COLO668 (cell line): Measurements from ENCODE around the gene MAGI1.

Experiments used
- DNase-seq: peaks from one replicate; lab custom pipeline; 2025; ENCODE audit not compliant: unreplicated experiment; lab: John Stamatoyannopoulos, UW

MAGI1 gene

DNA sequence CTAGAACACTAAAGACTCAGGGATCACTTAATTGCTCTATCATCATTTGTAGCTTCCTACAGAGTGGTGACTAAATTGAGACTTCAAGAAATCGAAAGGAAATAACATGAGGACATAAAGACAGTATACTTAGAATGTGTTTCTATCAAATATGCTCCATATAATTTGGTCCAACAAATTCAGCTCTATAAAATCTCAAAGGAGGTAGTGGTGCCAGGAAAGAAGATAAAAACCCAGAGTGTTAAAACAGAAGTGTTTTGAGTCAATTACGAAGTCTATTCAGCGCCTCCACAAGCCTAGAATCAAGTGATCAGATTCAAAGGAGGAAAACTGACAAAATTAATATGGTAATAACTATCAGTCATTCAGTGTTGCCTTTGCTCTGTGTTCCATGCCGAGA, 22.9 kb downstream of the MAGI1 start:
- no peak for DNase-seq

DNA sequence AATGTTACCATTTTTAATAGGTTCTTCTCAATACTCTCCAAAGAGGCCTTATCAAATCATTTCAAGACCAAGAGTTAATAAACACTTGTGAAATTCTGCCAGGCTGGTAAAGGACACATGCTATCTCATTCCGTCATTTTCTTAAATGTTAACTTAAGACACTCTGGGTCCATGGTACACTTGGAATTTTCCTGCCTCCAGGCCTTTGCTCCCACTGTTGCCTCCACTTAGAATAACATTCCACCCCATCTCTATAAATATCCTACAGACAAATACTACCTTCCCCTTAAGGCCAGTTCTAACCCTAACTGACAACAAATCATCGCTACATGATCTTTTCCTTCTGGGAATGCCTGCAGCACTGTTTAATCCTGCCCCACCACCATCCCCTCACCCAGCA, 24.1 kb downstream of the MAGI1 start:
- no peak for DNase-seq

DNA sequence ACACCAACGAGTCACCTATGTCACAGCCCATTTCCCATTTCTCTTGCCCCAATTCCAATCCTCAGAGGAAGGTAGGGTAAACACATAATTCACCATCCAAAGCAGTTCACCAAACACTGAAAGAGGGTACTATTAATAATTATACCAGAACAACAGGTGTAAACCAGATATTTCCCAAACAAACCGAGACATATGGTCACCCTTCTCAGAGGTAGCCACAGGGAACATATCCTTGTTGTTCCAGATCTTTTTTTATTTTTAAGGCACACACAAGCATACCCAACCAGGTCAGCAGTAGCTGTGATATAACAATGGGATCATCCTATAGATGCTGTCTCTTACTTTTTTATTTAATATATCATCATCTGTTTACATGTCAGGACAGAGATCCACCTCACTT, 24.7 kb downstream of the MAGI1 start:
- no peak for DNase-seq

DNA sequence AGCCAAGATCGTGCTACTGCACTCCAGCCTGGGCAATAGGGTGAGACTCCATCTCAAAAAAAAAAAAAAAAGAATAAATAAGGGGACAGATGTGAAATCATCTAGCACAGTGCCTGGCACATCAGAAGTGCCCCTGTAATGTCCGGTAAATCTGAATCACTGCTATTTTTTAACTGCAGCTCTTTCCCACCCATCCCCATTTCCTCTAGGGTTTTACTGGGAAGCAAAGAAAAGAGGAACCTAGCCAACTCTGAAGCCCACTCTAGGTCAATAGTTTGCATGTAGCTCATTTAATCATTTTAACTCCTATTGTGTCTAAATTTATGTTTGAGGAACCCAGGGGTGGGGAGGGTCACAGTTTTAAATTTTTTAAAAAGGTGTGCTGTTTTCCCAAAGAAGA, 26.0 kb downstream of the MAGI1 start:
- DNase-seq: no peak

DNA sequence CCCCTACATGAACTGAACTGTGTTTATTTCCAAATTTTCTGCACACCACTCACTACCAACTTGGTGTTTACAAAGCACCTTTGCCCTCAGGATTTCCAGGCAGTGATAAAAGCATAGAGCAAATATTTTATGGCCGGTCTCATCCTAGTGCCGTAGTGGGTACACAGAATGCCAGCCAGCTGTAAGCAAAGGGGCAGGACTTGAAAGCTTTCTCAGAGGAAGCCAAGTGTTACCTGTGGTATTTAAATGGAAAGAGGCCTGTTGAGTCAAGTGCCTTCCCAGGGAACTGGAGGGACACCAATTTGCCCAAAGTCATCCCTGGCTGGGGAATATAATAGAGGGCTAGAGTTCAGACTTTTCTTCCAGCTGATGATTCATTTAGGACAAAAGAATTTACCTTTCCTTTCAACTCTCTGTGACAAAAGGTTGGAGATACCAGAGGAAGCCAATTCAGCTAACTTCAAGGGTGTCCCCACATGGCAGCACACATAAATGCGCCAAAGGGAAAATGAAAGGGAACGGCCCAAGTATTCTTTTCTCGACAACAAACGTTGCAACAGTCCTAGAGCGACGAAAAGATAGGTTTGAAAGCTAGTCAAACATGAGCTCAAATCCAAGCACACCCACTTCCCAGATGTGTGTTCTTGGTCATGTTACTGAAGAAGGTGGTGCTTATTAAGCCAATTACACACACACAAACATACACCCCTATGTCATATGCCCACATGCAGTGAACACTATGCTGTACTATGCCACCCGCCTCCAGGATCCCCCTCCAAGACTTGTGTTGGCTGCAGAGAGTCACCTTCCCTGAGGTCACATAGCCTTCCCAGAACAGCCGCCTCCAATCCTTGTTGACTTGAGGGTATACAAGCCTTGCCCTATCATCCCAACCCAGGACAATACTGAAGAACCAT, 27.7 kb downstream of the MAGI1 start:
- peak; percentile 10 for DNase-seq

DNA sequence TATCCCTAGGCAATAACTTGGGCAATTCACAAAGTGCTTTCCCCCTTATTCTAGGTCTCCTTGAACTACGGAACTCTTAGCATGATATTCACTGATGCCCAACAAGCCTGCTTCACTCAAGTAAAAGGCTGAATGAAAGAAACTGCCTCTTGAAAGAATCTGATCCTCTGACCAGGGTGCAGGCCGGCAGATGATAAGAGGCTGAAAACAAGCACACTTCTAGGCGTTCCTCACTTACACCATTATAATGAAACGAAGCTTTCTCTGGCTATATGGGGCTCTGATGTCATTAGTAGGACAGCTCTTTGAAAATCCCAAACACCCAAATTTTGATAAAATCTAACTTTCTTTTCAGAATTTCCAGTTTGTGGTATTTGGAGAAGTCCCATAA, 28.4 kb downstream of the MAGI1 start:
- DNase-seq: no peak

DNA sequence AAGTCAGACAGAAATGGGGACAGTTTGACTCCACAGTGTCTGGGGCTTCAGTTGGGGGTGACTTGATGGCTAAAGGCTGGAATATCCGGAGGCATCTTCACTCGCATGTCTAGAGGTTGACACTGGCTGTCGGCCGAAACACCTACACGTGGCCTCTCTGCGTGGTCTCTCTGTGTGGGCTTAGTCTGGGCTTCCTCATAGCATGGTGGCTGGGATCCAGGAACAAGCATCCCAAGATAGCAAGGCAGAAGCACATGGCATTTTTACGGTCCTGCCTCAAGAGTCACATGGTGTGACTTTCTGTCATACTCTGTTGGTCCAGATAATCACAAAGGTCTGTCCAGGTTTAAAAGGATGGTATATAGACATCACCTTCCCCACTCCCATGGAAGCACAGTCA, 34.5 kb downstream of the MAGI1 start:
- no peak for DNase-seq

DNA sequence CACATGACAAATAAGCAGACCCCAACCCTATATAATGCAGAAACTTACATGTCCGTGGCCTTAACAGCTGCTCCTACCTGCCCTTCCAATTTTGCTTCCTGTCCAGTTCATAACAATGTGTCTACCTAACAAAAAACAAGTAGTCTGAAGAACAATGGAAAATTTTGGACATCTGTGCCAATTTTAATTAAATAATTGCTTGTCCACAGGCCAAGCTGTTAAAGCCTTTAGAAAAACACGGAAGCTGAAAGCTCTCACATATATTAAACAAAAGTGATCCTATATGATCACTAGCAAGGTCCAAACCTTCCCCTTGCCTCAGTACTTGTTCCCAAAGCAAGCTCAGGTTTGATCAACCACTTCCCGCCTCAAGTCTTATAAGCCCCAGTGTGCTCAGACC, 37.1 kb downstream of the MAGI1 start:
- DNase-seq: no peak

DNA sequence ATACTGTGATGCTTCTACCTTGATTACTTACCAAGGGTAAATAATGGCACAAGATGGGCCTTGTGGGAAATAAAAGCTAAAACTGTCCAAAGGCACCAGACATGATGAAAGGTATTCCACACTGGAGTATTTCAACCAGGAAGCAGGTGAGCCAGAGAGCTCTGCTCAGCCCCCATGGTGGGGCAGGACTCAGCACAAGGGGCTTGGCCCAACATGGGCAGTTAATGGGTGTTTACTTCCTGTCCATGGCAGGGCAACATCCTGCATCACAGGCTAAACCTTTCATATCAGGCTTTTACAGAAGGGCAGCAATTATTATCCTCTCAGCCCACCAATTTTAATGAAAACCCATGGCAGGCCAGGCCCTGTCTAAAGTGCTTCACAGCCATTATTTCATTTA, 38.2 kb downstream of the MAGI1 start:
- no peak for DNase-seq

DNA sequence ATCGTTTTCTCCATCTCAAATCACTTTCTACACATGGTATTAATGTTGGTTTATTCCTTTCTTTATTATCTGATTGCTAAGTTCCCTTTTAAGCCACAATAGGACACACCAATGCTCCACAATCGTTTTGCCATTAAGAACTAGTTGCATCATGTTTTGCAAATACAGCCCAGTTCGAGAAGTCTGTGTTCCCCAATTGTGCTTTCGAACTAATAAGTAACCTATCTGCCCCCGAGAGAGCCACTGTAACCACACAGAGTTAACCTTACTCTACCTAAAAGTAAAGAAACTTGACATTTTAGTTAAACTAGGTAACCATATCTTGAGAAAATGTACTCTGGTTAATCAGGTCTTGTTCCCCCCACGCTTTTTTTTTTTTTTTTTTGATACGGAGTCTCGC, 39.1 kb downstream of the MAGI1 start:
- DNase-seq: no peak

DNA sequence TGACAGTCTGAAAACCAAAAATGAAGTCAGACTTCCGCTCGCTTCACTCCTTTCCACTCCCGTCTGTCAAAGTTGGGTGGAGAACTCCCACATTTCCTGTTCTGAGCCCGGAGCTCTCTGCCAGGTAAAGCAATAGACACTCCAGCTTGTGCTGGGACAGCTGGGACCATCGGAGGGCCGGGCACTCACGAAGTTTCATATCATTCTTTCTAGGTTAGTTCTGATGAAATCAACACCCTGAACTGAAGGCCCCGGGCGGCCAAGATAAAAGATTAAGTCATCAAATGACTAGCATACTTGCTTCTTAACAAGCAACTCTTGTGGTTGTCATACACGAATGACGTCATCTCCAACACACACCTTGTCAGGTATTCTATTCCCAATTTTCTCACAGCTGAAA, 42.1 kb downstream of the MAGI1 start:
- DNase-seq: no peak

DNA sequence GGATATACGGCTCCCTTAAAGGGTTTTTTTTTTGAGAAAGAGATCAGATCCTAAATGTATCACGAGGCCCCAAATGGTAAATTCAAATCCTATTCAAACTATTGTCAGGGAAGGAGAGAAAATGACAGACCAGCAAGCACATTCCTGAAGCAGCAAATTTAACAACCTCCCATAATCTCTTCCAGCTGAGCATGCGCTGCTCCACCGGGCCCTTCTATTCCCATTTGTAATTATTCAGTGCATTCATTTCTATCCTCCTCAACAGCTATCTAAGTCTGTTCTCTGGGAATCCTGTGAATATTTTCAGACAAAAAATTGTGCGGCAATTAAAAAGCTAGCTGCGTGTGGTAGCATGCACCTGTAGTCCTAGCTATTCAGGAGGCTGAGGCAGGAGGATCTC, 43.2 kb downstream of the MAGI1 start:
- DNase-seq: no peak

DNA sequence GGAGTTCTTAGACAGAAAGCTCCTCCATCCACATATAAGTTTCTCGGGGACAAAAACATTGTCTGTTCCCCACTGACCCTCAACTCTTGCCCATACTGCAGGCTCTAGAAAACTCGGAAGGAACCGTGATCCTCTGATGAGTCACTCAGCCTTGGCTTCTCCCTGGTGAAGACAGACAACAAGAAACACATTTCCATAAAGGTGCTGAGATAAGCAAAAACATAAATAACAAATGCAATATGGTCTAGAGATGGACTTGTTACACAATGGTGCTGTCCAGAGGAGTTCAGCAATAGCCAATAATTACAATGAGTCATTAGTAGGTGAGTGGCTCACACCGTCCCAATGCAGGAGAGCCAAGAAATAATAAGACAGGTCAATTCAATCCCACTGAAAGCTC, 43.7 kb downstream of the MAGI1 start:
- DNase-seq: no peak

DNA sequence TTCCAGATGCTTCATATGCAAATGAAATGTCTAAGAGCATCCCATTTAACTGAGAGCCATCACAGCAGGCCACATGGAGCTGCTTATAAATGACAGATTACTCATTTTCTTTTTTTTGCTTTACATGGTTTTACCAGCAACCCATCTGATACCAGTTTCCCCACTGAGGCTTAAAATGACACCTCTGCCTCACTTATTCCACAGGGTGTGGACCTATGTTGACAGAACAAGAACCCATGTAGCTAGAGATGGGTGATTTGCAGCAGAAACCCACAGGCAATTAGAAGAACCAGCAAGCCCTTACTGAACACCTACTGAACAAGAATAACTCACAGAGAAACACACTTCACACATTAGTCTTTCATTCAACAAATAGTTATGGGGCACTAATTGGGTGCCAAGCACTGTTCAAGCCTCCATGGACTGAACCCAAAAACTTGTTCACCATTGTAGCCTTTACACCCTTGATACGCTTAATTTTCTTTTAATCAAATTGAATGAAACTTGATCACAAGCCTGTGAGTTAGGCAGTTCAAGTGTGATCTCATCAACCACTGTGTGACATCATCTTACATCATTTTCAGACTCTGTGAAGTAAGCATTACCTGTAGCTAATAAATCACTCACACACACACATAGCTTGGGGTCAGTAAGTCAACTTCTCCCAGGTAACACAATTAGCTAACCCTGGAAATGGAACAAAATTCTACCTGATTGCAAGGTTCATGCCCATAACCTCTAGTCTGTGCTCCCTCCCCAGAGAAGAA, 45.4 kb downstream of the MAGI1 start:
- DNase-seq: no peak

DNA sequence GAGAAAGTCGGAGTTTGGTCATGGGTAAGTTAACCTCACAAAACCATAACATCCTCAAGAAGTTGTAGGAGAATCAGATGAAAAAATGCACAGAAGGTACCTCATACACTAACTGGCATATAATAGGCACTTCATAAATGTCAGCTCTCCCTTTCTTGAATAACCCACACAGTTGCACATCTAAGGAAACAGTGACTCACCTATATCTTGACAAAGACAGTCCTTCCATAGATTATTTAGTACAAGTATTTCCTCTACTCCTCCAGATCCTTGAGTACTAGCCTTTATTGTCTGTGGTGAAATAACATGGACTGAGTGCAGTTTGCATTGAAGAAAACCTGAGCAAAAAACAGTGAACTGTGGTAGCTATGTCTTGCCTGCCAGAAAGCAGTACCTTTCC, 46.6 kb downstream of the MAGI1 start:
- no peak for DNase-seq

DNA sequence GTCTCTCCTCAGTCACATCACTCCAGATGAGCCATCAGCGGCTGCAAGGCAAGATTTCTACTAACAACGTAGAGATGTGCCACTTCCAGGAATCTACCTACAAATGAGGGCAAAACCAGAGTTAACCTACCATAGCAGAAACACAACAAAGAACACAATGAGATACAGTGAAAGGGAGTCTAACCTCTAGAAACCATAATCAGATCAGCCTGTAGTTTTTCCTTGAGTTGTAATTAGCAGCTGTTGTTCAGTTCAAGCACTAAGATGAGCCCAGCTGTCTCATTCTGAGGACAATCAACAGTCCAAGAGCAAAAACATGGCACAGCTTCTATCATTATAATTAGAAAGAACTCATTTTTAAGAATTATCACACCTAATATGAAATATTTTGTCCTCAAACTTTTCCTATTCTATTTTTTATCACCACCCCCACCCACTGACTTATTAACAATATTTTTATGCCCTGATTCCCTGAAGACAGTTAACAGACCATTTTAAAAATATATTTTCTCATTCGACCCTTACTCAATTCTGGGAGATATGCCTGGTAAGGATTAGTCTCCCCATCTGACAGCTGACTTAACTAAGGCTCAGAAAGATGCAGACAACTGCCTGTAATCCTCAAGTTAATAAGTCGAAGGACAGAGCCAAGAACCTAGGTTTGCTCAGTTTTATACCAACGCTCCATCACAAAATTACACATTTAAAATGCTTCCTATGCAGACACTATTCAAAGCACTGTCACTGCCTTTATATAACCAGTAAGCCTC, 50.1 kb downstream of the MAGI1 start:
- no peak for DNase-seq

DNA sequence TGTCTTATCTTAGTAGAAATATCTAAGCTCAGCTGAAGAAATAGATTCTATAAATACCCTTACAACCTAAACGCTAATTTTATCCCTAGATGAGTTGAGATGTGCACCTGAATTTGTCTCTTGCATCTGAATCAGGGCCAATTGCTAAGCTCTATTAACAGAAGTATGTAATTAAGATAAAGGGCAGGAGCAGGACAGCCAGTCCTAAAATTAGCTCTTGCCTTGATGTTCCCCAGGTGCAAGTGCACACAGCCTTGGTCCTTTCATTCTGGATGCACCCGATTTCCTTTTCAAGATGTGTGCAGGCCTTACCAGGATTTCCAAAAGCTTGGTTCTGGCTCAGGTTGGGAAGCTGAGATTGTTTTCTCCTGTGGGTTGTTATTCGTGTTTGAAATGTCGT, 52.4 kb downstream of the MAGI1 start:
- DNase-seq: no peak

DNA sequence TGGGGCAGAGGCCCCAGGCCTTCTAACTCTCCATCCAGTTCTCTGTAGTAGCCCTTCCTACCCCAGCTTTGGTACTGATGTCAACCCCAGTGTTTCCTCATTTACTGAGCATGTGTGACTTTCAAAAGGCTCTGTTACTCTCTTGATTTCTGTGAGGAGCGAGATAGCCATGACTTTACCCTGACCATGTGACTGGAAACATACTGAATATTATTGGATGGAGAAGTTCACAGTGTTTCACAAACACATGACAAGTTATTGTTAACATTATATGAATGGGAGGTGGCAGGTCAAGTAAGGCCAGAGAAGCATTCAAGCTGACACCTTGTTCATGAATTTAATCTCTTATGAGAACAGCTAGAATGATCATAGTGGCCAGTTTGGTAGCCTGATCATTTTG, 53.7 kb downstream of the MAGI1 start:
- DNase-seq: no peak

DNA sequence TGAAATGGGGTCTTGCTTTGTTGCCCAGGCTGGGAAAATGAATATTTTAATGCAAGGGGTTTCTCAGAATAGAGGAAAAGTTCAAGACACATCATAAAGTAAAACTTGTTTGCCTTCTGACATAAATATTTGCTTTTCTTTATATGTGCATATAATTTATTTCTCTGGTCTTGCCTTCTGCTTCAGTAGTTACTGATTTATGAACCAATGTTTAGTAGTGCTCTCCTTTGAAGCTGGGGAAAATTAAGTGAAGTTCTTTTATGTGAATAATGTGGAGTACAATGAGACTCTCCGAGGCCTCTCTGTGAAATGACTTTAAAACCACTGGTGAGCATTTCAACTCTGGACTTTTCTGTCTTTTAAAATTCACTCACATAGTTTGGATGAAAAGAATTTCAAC, 55.6 kb downstream of the MAGI1 start:
- no peak for DNase-seq

DNA sequence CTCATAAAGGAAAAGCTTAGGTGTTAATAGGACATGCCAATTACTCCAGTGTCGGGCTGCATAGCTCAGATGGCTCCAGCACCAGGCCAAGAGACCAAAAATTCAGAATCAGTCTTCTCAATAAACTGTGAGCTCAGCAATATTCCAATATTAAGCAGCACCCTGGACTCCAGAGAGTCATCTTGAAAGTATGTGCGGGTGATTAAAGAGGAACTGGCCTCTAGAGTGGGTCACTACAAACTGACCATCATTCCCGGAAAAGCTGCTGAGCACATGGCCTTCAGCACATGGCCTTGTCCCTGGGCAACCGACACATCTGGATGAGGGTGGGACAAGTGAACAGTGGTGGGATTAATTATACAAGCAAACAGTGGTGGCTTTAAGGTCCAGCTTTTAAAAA, 59.0 kb downstream of the MAGI1 start:
- DNase-seq: no peak

DNA sequence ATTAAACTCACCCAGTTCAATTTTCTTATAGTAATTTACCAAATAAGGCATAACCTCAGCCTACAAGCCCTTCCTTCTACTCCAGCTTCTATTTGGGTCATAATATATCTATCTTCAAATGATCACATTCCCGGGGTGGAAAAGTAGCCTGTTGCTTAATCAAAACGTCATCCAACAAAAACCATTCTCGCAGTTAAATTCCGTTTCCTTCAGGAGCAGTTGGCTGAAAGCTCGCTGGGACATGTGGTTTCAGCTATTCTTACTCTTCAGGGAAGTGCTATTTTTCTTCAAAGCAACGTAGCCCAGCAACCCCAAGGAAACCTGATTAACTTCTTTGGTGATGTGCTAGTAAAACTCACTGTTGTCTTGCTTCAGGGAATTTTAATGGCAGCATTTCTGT, 59.6 kb downstream of the MAGI1 start:
- no peak for DNase-seq

DNA sequence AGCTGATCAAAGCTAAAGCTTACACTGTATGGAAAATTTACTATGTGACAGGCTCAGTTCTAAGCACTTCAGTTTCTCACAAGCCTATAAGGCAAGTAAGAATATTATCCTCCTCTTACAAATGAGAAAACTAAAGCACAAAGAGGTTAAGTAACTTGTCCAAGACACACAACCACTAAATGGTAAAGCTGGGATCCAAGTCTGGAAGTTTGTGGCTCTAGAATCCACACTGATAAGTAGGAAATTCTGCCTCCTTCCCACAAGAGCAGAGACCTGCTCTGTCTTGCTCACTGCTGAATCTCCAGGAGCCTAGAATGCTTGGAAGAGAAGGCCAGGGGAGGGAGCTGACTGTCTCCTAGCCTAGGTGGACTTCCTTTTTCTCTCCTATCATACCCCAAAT, 60.6 kb downstream of the MAGI1 start:
- DNase-seq: no peak
